Fibroblast of lung (primary cell): ENCODE results near the gene ZNF467. TPM values are rescaled to one million over a fixed set of nuclear protein-coding genes. Genes with fewer than 3 reads are reported as not detected.

Experiments
- DNase-seq, 2 donors: peaks; one replicate each; pipeline versions ENCODE4 v3.0.0 to v3.0.0-alpha.2; 2010; ENCODE audit warnings: low read depth in 2 of 2
- H2AFZ ChIP-seq: 2 replicates; pipeline ENCODE4 v1.5.1; 2012; ENCODE audit warnings: low read length, control low read depth, inconsistent platforms
- H3K27ac ChIP-seq: 2 replicates; pipeline ENCODE4 v1.5.1; 2011; ENCODE audit warnings: low read length, control low read depth; ENCODE audit not compliant: insufficient read depth
- H3K27me3 ChIP-seq: 2 replicates; pipeline ENCODE4 v1.5.1; 2011; ENCODE audit warnings: mild to moderate bottlenecking, low read length; ENCODE audit not compliant: control insufficient read depth, insufficient read depth
- H3K36me3 ChIP-seq: 2 replicates; pipeline ENCODE4 v1.5.1; 2011; ENCODE audit warnings: low read length; ENCODE audit not compliant: control insufficient read depth, insufficient read depth
- H3K4me1 ChIP-seq: 2 replicates; pipeline ENCODE4 v1.5.1; 2011; ENCODE audit warnings: low read length; ENCODE audit not compliant: control insufficient read depth, insufficient read depth; ENCODE audit errors: extremely low read depth
- H3K4me2 ChIP-seq: 2 replicates; pipeline ENCODE4 v1.5.1; 2011; ENCODE audit warnings: low read length, control low read depth; ENCODE audit not compliant: insufficient read depth; ENCODE audit errors: extremely low read depth
- H3K4me3 ChIP-seq, 4 experiments: fragments of 200-600 bp in 1 of 4; sonication (generic) in 1 of 4; replicated peaks in 1 of 4; 2 replicates each; pipeline ENCODE4 v1.5.1; 2011 to 2016; ENCODE audit warnings: low read length in 4 of 4, low read depth in 3 of 4, mild to moderate bottlenecking in 3 of 4, control low read depth in 2 of 4, inconsistent platforms in 1 of 4, mixed read lengths in 1 of 4; ENCODE audit not compliant: insufficient read depth in 1 of 4; ENCODE audit errors: control extremely low read depth in 1 of 4
- H3K79me2 ChIP-seq: 2 replicates; pipeline ENCODE4 v1.5.1; 2012; ENCODE audit warnings: mild to moderate bottlenecking, low read length, inconsistent platforms; ENCODE audit not compliant: control insufficient read depth, insufficient read depth
- H3K9ac ChIP-seq: 2 replicates; pipeline ENCODE4 v1.5.1; 2011; ENCODE audit warnings: mild to moderate bottlenecking, low read length, control low read depth; ENCODE audit not compliant: insufficient read depth
- H3K9me3 ChIP-seq: 2 replicates; pipeline ENCODE4 v1.5.1; 2012; ENCODE audit warnings: low read depth, low read length; ENCODE audit not compliant: control insufficient read depth, insufficient read depth
- H4K20me1 ChIP-seq: 2 replicates; pipeline ENCODE4 v1.5.1; 2011; ENCODE audit warnings: low read length; ENCODE audit not compliant: control insufficient read depth, insufficient read depth; ENCODE audit errors: extremely low read depth
- CTCF ChIP-seq, 2 donors: IDR thresholded peaks in 1 of 2; conservative IDR thresholded peaks in 1 of 2; 1 replicate in 1 of 2; 2 replicates in 1 of 2; pipeline ENCODE4 v1.5.1; 2011 to 2012; ENCODE audit warnings: low read length in 2 of 2, control low read depth in 1 of 2, inconsistent platforms in 1 of 2, low read depth in 1 of 2, mild to moderate bottlenecking in 1 of 2
- EZH2 ChIP-seq: IDR thresholded peaks from 2 replicates; pipeline ENCODE4 v1.5.1; 2012; ENCODE audit warnings: low read length, control low read depth, mild to moderate bottlenecking; ENCODE audit errors: missing control alignments
- polyA plus RNA-seq, 2 donors: library from polyadenylated mRNA; depleted of rRNA in 1 of 2; stranded (reverse) in 1 of 2; unstranded in 1 of 2; fragments of >200 nt; gene quantifications; 2 replicates each; pipeline ENCODE4 v1.2.1, GENCODE V29; 2011 to 2012; ENCODE audit warnings: missing spikeins in 1 of 2
- total RNA-seq: library from RNA; depleted of rRNA; stranded (reverse); fragments of >200 nt; gene quantifications from 2 replicates; pipeline ENCODE4 v1.2.1, GENCODE V29; 2014

Gene ZNF467
- total and polyA plus RNA-seq, 2 donors (not counting 1 experiment from before 2014, with no cell fraction given), result 0.89 to 1.3 TPM

GRCh38 chr7:149795126-149795525 lies 21.7 kb upstream of the ZNF467 start:
- Histone ChIP-seq H2AFZ (no peak overlapping the region), H3K79me2 (no peaks in the 10 kb centered on the region), H3K27me3 (peaks cover 3% of the 10 kb centered on the region), H3K9me3 (no peaks in the 10 kb centered on the region), H3K36me3 (no peaks in the 10 kb centered on the region), H3K27ac (no peak overlapping the region), H3K4me1 (no peaks in the 10 kb centered on the region), H3K4me3 (no peak overlapping the region), H3K4me2 (no peak overlapping the region), H4K20me1 (no peaks in the 10 kb centered on the region), H3K9ac (no peak overlapping the region)
- TF ChIP-seq EZH2 (no peak), CTCF (conservative IDR thresholded peaks at IDR 0.05 in 1 of 2, IDR thresholded peaks at IDR 0.05 in 1 of 2; ENCODE audit: low read depth in 1 of 2, low read length in 2 of 2) (no peak)
- no peak for DNase-seq

GRCh38 chr7:149794661-149795060 lies 21.3 kb upstream of the ZNF467 start:
- Histone ChIP-seq H3K4me2 (no peak overlapping the region), H2AFZ (no peak overlapping the region), H3K4me1 (no peaks in the 10 kb centered on the region), H3K4me3 (no peak overlapping the region), H3K9me3 (no peaks in the 10 kb centered on the region), H4K20me1 (no peaks in the 10 kb centered on the region), H3K27me3 (peaks cover 3% of the 10 kb centered on the region), H3K36me3 (no peaks in the 10 kb centered on the region), H3K9ac (no peak overlapping the region), H3K27ac (no peak overlapping the region), H3K79me2 (no peaks in the 10 kb centered on the region)
- no peak for DNase-seq
- TF ChIP-seq EZH2, result no peak
- TF ChIP-seq CTCF (conservative IDR thresholded peaks at IDR 0.05 in 1 of 2, IDR thresholded peaks at IDR 0.05 in 1 of 2; ENCODE audit: low read depth in 1 of 2, low read length in 2 of 2), result no peak

GRCh38 chr7:149793261-149793660 lies 19.9 kb upstream of the ZNF467 start:
- H3K4me3 ChIP-seq, result no peak overlapping the region
- no peaks in the 10 kb centered on the region for H3K4me1 ChIP-seq
- TF ChIP-seq EZH2, result no peak
- no peak for TF ChIP-seq CTCF (conservative IDR thresholded peaks at IDR 0.05 in 1 of 2, IDR thresholded peaks at IDR 0.05 in 1 of 2; ENCODE audit: low read depth in 1 of 2, low read length in 2 of 2)
- no peaks in the 10 kb centered on the region for H4K20me1 ChIP-seq
- H3K4me2 ChIP-seq, result no peak overlapping the region
- H3K9ac ChIP-seq, result no peak overlapping the region
- H3K36me3 ChIP-seq, result no peaks in the 10 kb centered on the region
- peaks cover 3% of the 10 kb centered on the region for H3K27me3 ChIP-seq
- no peaks in the 10 kb centered on the region for H3K9me3 ChIP-seq
- no peak overlapping the region for H2AFZ ChIP-seq
- no peaks in the 10 kb centered on the region for H3K79me2 ChIP-seq
- no peak for DNase-seq
- H3K27ac ChIP-seq, result no peak overlapping the region
